Tibial artery (tissue), 4 donors: ENCODE measurements around the gene PRAMEF5.
"Not testable (repeated sequence)": the region's sequence is repeated elsewhere in the genome, so short reads cannot be mapped to it uniquely, and the experiment has no call there.

Experiments
- DNase-seq, 2 donors: peaks; one replicate each; pipeline ENCODE4 v3.0.0-alpha.2; 2019
- H3K27ac ChIP-seq, 2 donors: fragments of 200-600 bp; sonication (generic) in 1 of 2; 1 replicate in 1 of 2; 2 replicates in 1 of 2; pipeline ENCODE4 v1.5.1; 2018 to 2019; ENCODE audit warnings: mild to moderate bottlenecking in 1 of 2
- H3K27me3 ChIP-seq, 2 donors: fragments of 200-600 bp; sonication (generic) in 1 of 2; one replicate each; pipeline versions ENCODE4 v1.5.1 to v1.6.0; 2016 to 2019
- H3K36me3 ChIP-seq, 3 donors: fragments of 200-600 bp; sonication (generic) in 2 of 3; one replicate each; pipeline ENCODE4 v1.5.1; 2016 to 2019; ENCODE audit warnings: mild to moderate bottlenecking in 2 of 3
- H3K4me1 ChIP-seq, 4 donors: fragments of 200-600 bp; sonication (generic) in 2 of 4; 1 replicate in 3 of 4; 2 replicates in 1 of 4; pipeline ENCODE4 v1.5.1; 2016 to 2019
- H3K4me3 ChIP-seq, 2 donors: fragments of 200-600 bp; sonication (generic) in 1 of 2; 1 replicate in 1 of 2; 2 replicates in 1 of 2; pipeline ENCODE4 v1.5.1; 2018 to 2019; ENCODE audit warnings: mild to moderate bottlenecking in 2 of 2
- H3K9me3 ChIP-seq, 3 donors: fragments of 200-600 bp; sonication (generic) in 1 of 3; one replicate each; pipeline ENCODE4 v1.5.1; 2016 to 2019
- intact Hi-C: fragments of 100-400 bp; cut with DNase I; formaldehyde crosslinking; loops from one replicate; pipeline ENCODE4 v1.15.0; 2023; ENCODE audit warnings: low total_unique reads

The PRAMEF5 gene

GRCh38 chr1:13297216-13297931 lies 43.4 kb downstream of the PRAMEF5 start:
- DNase-seq, intact Hi-C loops, H3K4me3 ChIP-seq, H3K27me3 ChIP-seq, H3K4me1 ChIP-seq, H3K9me3 ChIP-seq, H3K36me3 ChIP-seq, H3K27ac ChIP-seq: not testable (repeated sequence)

GRCh38 chr1:13298699-13299098 lies 44.7 kb downstream of the PRAMEF5 start:
- intact Hi-C loops: not testable (repeated sequence)

GRCh38 chr1:13302197-13302596 lies 48.2 kb downstream of the PRAMEF5 start:
- DNase-seq, H3K27ac ChIP-seq, H3K27me3 ChIP-seq, intact Hi-C loops, H3K9me3 ChIP-seq, H3K4me1 ChIP-seq, H3K4me3 ChIP-seq, H3K36me3 ChIP-seq: not testable (repeated sequence)

More at GRCh38 chr1:13298699-13299098, 44.7 kb downstream of the PRAMEF5 start:
- DNase-seq, H3K27me3 ChIP-seq, H3K27ac ChIP-seq, H3K36me3 ChIP-seq, H3K4me3 ChIP-seq, H3K4me1 ChIP-seq, H3K9me3 ChIP-seq: not testable (repeated sequence)

GRCh38 chr1:13303239-13303638 lies 49.2 kb downstream of the PRAMEF5 start, which contains the start of gene PRAMEF33:
TSS of gene PRAMEF33 (plus strand) at chr1:13303539. CDS start at chr1:13305955, 2,416 bp downstream.
- intact Hi-C loops, DNase-seq, H3K36me3 ChIP-seq: not testable (repeated sequence)

More at GRCh38 chr1:13303239-13303638, 49.2 kb downstream of the PRAMEF5 start, which contains the start of gene PRAMEF33:
- H3K9me3 ChIP-seq, H3K27me3 ChIP-seq, H3K27ac ChIP-seq, H3K4me1 ChIP-seq, H3K4me3 ChIP-seq: not testable (repeated sequence)
